Muscle of leg (tissue), 16 donors: ENCODE data around the gene GPR17. TPM values are rescaled to one million over a fixed set of nuclear protein-coding genes. Genes with fewer than 3 reads are reported as not detected.
A peak's percentile ranks its signal among the peaks of the same experiment; 100 is the strongest.

Experiments used
- DNase-seq: peaks from one replicate; pipeline ENCODE4 v3.0.0; 2013
- H3K27ac ChIP-seq: one replicate; pipeline ENCODE4 v1.5.1; 2013; ENCODE audit warnings: mild to moderate bottlenecking, low read length, control low read depth
- H3K27me3 ChIP-seq: one replicate; pipeline ENCODE4 v1.6.1; 2013; ENCODE audit warnings: low read length; ENCODE audit not compliant: control insufficient read depth, insufficient read depth
- H3K36me3 ChIP-seq: one replicate; pipeline ENCODE4 v1.6.1; 2013; ENCODE audit warnings: low read length; ENCODE audit not compliant: control insufficient read depth, insufficient read depth
- H3K4me1 ChIP-seq: one replicate; pipeline ENCODE4 v1.6.1; 2013; ENCODE audit warnings: low read length; ENCODE audit not compliant: control insufficient read depth, insufficient read depth
- H3K4me3 ChIP-seq: one replicate; pipeline ENCODE4 v1.5.1; 2013; ENCODE audit warnings: low read length, control low read depth
- H3K9me3 ChIP-seq: replicated peaks from 2 replicates; pipeline ENCODE4 v1.6.1; 2013; ENCODE audit warnings: low read depth, low read length; ENCODE audit not compliant: control insufficient read depth
- whole genome bisulfite sequencing: methylation state at CpG from one replicate; pipeline ENCODE4 v1.1.5; 2013; ENCODE audit warnings: missing lambda C conversion rate; ENCODE audit not compliant: insufficient coverage; 5-methylcytosine and 5-hydroxymethylcytosine counted together
- long read RNA-seq, 11 donors: transcript quantifications; one replicate each; lab custom pipeline, GENCODE V29; 2026
- polyA plus RNA-seq, 8 donors: library from polyadenylated mRNA; unstranded; fragments of 120-200 nt; gene quantifications; one replicate each; pipeline versions ENCODE4 v1.2.1 to v1.2.3, GENCODE V29; 2013; ENCODE audit warnings: inconsistent platforms in 1 of 8, low replicate concordance in 1 of 8; ENCODE audit not compliant: insufficient read length in 8 of 8, insufficient read depth in 1 of 8
- total RNA-seq: library from RNA; stranded (reverse); fragments of 120-200 nt; gene quantifications from one replicate; pipeline ENCODE4 v1.2.4, GENCODE V29; 2013

The GPR17 gene, protein sequence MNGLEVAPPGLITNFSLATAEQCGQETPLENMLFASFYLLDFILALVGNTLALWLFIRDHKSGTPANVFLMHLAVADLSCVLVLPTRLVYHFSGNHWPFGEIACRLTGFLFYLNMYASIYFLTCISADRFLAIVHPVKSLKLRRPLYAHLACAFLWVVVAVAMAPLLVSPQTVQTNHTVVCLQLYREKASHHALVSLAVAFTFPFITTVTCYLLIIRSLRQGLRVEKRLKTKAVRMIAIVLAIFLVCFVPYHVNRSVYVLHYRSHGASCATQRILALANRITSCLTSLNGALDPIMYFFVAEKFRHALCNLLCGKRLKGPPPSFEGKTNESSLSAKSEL
- 0.53 TPM for total RNA-seq
- 10 to 100 TPM in 1 of 8 donors, 1 to 10 TPM in 7; 2.8 to 11.2 (median 4.4) TPM for polyA plus RNA-seq
- long read RNA-seq, donor 1: 0 reads
- long read RNA-seq, donor 2: 0 reads
- long read RNA-seq, donor 3: 0 reads
- long read RNA-seq, donor 4: 0 reads
- long read RNA-seq, donor 5, partial matches to known transcripts: 0 of 4 reads
- long read RNA-seq, donor 5, other reads (novel, unspliced or antisense): 0 of 4 reads
- long read RNA-seq, donor 6, partial matches to known transcripts: 0 of 2 reads
- long read RNA-seq, donor 6, other reads (novel, unspliced or antisense): 0 of 2 reads
- long read RNA-seq, donor 7, partial matches to known transcripts: 7 of 17 reads
- long read RNA-seq, donor 7, other reads (novel, unspliced or antisense): 8 of 17 reads
- long read RNA-seq, donor 8, partial matches to known transcripts: 0 of 1 reads
- long read RNA-seq, donor 8, other reads (novel, unspliced or antisense): 0 of 1 reads
- long read RNA-seq, donor 9, partial matches to known transcripts: 0 of 3 reads
- long read RNA-seq, donor 9, other reads (novel, unspliced or antisense): 0 of 3 reads
- long read RNA-seq, donor 10: 0 reads
- long read RNA-seq, donor 11, partial matches to known transcripts: 0 of 1 reads
- long read RNA-seq, donor 11, other reads (novel, unspliced or antisense): 0 of 1 reads

DNA sequence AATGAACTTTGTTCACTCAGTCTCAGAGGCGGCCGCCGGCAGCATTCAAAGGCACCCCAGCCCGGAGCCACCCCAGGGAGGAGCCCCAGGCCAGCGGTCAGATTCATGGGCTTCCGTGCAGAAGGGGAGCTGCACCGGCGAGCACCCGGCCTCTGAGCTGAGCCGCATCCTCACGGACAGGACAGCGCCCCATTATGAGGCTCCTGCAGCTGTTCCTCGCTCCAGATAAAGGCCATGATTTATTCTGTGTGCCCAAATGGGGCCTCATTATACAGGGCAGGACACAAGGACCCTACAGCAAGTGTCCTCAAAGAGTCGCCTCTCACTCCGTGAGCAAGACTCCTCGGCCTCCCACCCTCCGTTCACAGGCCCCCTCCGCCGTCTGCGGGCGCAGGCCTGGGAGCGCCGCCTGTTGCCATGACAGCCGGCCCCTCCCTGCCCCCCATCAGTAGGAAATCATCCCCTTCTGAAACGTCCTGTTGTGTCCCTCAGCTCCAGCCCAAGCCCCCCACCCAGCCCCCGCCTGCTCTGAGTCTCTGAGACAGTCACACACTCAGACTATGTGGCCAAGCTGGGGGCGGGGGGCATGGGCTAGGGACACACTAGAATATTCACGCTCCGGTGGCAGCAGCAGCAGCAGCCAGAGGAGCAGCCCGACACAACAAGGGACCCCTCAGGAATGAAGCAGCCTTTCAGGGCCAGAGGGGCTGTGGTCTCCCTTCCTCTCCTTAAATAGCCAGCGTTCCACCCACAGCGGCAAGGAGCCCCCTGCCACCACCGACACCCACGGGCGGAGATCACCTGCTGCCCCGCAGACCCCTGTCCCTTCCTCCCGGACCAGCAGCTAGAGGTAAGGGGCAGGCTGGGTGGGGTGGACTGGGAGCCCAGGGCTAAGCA is at the start of gene GPR17:
Gene GPR17, plus strand, starts transcription at position 759 of the 897 bp plus-strand sequence. CDS start 4,583 bp downstream, outside the sequence.
- Histone ChIP-seq H3K4me1 (peaks cover 49% of the 10 kb centered on the region), H3K27ac (no peak within 1 kb of the TSS), H3K27me3 (no peaks in the 10 kb centered on the region), H3K36me3 (no peaks in the 10 kb centered on the region), H3K9me3 (no peaks in the 10 kb centered on the region), H3K4me3 (no peak within 1 kb of the TSS)
- WGBS: 57% methylated on average over 31 of the region's 37 CpGs
- no peak for DNase-seq

DNA sequence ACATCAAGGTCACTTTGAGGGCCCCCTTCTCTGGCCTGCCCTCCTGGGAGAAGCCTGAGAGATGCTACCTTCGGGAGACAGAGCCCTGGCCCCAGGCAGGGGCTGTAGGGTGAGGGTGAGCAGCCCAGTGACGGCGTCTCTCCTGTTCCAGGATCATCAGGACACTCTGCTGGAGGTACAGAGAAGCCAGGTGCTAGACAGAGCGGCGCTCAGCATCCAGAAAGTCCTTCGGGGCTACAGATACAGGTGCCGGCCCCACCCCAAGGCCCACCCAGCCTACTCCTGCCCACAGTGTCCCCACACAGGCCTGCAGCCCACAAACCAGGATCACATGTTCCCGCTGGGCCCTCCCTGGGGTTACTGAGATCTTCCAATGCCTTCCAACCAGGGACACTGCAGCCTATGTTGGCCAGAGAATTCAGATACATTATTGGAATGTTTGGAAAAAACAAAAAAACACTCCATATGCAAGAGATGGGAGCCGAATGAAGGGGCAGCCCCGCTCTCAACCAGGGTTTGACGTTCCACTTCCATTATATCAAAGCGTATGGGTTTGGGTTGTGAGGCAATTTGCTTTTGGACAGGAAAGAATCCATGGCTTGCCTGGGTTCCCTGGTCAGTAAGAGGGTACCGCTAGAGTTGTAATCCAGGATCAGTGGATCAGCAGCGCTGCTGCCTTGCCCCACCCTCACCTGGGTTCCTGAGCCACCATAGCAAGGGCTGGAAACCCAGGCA is 49.5 kb upstream of the GPR17 start:
- DNase-seq: no peak
- H3K27me3 ChIP-seq: no peaks in the 10 kb centered on the region
- H3K36me3 ChIP-seq: no peaks in the 10 kb centered on the region
- no peak overlapping the region for H3K27ac ChIP-seq
- 93% methylated on average over 8 of the region's 14 CpGs for WGBS
- no peaks in the 10 kb centered on the region for H3K4me1 ChIP-seq
- H3K4me3 ChIP-seq: no peak overlapping the region
- H3K9me3 ChIP-seq: no peaks in the 10 kb centered on the region

DNA sequence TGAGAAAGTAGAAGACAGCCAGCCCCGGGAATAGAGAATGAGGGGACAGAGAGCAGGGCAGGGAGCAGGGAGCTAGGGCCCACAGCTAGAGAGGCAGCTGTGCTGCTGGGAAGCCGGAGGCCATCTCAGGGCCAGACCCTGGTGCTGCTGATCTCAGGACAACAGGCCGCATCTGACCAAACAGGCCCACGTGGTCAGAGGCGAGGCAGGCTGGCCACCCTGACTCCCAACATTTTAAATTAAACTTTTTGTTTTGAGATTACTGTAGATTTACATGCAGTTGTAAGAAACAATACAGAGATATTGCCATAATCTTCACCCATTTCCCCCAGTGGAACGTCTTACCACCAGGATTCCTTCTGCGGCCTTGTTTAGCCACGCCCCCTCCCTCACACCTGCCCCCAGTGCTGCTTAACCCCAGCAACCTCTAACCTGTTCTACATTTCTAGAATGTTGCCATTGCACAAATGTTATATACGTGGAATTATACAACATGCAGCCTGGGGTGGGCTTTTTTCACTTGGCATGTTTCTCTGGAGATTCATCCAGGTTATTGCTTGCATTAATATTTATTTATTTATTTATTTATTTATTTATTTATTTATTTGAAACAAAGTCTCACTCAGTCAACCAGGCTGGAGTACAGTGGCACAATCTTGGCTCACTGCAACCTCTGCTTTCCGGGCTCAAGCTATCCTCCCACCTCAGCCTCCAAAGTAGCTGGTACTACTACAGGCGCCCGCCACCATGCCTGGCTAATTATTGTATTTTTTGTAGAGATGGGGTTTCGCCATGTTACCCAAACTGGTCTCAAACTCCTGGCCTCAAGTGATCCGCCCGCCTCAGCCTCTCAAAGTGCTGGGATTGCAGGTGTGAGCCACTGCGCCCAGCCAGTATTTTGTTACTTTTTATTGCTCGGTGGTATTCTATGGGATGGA is 48.6 kb upstream of the GPR17 start:
- H3K9me3 ChIP-seq: no peaks in the 10 kb centered on the region
- DNase-seq: no peak
- no peaks in the 10 kb centered on the region for H3K36me3 ChIP-seq
- H3K4me1 ChIP-seq: no peaks in the 10 kb centered on the region
- no peak overlapping the region for H3K27ac ChIP-seq
- no peak overlapping the region for H3K4me3 ChIP-seq
- no peaks in the 10 kb centered on the region for H3K27me3 ChIP-seq
- WGBS: 75% methylated on average over 4 of the region's 17 CpGs

DNA sequence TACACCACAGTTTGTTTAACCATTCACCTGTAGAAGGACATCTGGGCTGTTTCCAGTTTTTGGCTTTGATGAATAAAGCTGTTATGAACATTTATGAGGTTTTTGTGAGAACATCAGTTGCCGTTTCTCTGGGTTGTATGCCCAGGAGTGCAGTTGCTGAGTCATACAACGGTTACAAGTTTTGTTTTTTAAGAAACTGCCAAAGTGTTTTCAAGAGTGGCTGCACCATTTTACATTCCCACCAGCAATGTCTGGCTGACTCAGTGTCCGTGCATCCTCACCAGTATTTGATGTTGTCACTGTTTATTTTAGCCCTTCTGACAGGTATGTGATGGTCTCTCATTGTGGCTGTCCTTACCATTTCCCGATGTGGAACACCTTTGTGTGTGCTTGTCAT is 48.0 kb upstream of the GPR17 start:
- no peaks in the 10 kb centered on the region for H3K36me3 ChIP-seq
- WGBS: no CpG with 5 or more reads among the region's 4 CpGs
- no peak for DNase-seq
- no peaks in the 10 kb centered on the region for H3K9me3 ChIP-seq
- H3K27me3 ChIP-seq: no peaks in the 10 kb centered on the region
- no peak overlapping the region for H3K4me3 ChIP-seq
- H3K27ac ChIP-seq: no peak overlapping the region
- H3K4me1 ChIP-seq: no peaks in the 10 kb centered on the region

DNA sequence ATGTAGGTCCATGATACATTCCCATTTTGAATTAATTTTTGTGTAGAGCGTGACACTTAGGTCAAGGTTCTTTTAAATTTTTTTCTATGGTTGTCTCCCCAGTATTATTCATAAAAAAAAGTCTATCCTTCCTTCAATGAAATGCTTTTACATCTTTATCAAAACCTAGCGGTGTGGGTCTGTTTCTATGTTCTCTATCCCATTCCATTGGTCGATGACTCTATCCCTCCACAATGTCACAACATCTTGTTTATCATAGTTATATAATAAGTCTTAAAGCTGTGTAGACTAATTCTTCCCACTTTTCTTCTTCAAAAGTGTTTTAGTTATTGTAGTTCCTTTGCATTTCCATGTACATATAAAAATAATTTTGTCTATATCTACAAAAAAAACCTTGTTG is 47.2 kb upstream of the GPR17 start:
- Histone ChIP-seq H3K9me3 (no peaks in the 10 kb centered on the region), H3K36me3 (no peaks in the 10 kb centered on the region), H3K4me3 (no peak overlapping the region), H3K27ac (no peak overlapping the region), H3K4me1 (no peaks in the 10 kb centered on the region), H3K27me3 (no peaks in the 10 kb centered on the region)
- no peak for DNase-seq
- WGBS: no CpG with 5 or more reads among the region's 3 CpGs

DNA sequence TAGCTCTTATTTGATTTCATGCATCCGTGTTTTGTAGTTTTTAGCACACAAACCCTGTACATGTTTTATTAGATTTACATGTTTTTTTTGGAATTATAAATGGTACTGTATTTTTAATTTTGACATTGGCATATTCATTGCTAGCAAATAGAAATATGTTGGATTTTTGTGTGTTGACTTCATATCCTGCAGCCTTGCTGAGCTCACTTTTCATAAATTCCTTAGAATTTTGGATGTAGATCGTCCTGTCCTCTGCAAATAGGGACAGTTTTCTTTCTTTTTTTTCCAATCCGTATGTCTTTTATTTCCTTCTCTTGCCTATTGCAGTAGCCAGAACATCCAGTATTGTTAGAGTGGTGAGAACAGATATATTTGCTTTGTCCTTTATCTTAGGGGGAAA is 46.7 kb upstream of the GPR17 start:
- no CpG with 5 or more reads among the region's 3 CpGs for WGBS
- Histone ChIP-seq H3K27ac (no peak overlapping the region), H3K27me3 (no peaks in the 10 kb centered on the region), H3K9me3 (no peaks in the 10 kb centered on the region), H3K4me1 (no peaks in the 10 kb centered on the region), H3K36me3 (no peaks in the 10 kb centered on the region), H3K4me3 (no peak overlapping the region)
- DNase-seq: no peak

DNA sequence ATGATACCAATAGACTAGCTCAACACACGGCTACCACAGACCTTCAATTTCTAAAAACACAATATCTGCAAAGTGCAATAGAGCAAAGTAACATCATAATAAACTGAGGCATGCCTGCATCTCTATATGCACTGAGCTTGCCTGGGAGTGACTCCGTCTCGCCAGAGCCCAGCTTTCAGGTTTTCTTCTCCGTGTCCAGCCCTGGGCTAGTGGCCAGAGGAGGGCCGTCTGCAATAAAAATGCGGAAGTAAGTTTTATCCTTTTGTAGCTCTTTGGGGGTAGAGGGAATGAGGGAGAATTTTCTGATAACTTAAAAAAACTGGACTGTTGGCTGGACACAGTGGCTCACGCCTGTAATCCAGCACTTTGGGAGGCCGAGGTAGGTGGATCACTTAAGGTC is 41.0 kb upstream of the GPR17 start:
- H3K27me3 ChIP-seq: no peaks in the 10 kb centered on the region
- DNase-seq: peak; percentile 16
- no peaks in the 10 kb centered on the region for H3K9me3 ChIP-seq
- H3K4me1 ChIP-seq: no peaks in the 10 kb centered on the region
- no peak overlapping the region for H3K4me3 ChIP-seq
- H3K36me3 ChIP-seq: no peaks in the 10 kb centered on the region
- WGBS: 60% methylated on average over 4 of the region's 8 CpGs
- no peak overlapping the region for H3K27ac ChIP-seq

DNA sequence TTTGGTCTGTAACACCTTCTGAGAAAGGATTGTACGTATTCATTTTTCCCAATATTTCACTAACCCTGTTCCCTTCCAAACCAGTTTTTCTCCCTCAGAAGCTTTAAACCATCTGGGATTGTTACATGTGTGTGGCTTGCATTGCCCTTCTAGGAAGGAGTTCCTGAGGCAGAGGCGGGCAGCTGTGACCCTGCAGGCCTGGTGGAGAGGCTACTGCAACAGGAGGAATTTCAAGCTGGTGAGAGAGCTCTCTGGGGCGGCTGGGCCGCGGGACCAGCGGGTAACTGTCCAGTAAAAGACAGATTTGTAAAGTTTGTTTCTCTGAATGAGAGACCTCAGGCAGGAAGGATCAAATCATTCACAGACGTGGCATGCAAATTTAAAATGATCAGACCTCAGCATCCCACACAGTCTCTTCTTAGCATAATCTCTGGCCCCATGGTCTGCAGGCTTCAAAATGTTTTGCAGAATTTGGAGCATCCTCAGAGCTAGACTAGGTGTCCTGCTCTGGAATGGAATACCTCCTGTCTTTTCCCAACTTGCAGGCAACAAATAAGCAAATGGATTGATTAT is 40.2 kb upstream of the GPR17 start:
- no peak for DNase-seq
- Histone ChIP-seq H3K4me1 (no peaks in the 10 kb centered on the region), H3K27ac (no peak overlapping the region), H3K27me3 (no peaks in the 10 kb centered on the region), H3K36me3 (no peaks in the 10 kb centered on the region), H3K4me3 (no peak overlapping the region), H3K9me3 (peaks cover 3% of the 10 kb centered on the region)
- 72% methylated on average over 6 of the region's 7 CpGs for WGBS
